Cardiac muscle cell (in vitro differentiated cells and primary cell): ENCODE measurements around the gene HIPK4. TPM values are rescaled to one million over a fixed set of nuclear protein-coding genes. Genes with fewer than 3 reads are reported as not detected.

Experiments
- DNase-seq, 2 donors: peaks; one replicate each; pipeline versions ENCODE4 v3.0.0 to v3.0.0-alpha.2; 2010 to 2017; ENCODE audit warnings: low read depth in 1 of 2, low spot score in 1 of 2
- H3K27ac ChIP-seq: fragments of 200-600 bp; sonication (generic); 2 replicates; pipeline ENCODE4 v1.5.1; 2016
- H3K27me3 ChIP-seq: fragments of 200-600 bp; sonication (generic); 2 replicates; pipeline ENCODE4 v1.6.0; 2016; ENCODE audit warnings: control low read depth
- H3K36me3 ChIP-seq: fragments of 200-600 bp; sonication (generic); 2 replicates; pipeline ENCODE4 v1.5.1; 2016; ENCODE audit warnings: control low read depth
- H3K4me1 ChIP-seq: fragments of 200-600 bp; sonication (generic); 2 replicates; pipeline ENCODE4 v1.8.1; 2017; ENCODE audit warnings: low read depth, mild to moderate bottlenecking, mixed run types
- H3K4me3 ChIP-seq: fragments of 200-600 bp; sonication (generic); 2 replicates; pipeline ENCODE4 v1.5.1; 2016; ENCODE audit warnings: mild to moderate bottlenecking
- H3K9me3 ChIP-seq: fragments of 200-600 bp; sonication (generic); 2 replicates; pipeline ENCODE4 v1.5.1; 2017; ENCODE audit warnings: low read depth, mild to moderate bottlenecking, control low read depth
- polyA plus RNA-seq: library from polyadenylated mRNA; unstranded; fragments of >200 nt; fragmentation: Nextera tagmentation; extraction: Ambion mirVana; gene quantifications from 2 replicates; pipeline ENCODE4 v1.2.1, GENCODE V29; 2016
- total RNA-seq: library from RNA; depleted of rRNA; stranded (reverse); fragments of >200 nt; gene quantifications from 2 replicates; pipeline ENCODE4 v1.2.3, GENCODE V29; 2016
- TF ChIP-seq, protein P1 (sequence below): IDR thresholded peaks from 2 replicates; pipeline ENCODE4 v1.5.1; 2012; ENCODE audit warnings: low read depth, mild to moderate bottlenecking, low read length

HIPK4 gene
- total and polyA plus RNA-seq, 2 experiments from 2014 or later, result 0.12 to 1.7 TPM

GRCh38 chr19:40367577-40368434 lies 22.2 kb downstream of the HIPK4 start:
- peaks cover 45% of the 10 kb centered on the region for H3K36me3 ChIP-seq
- H3K9me3 ChIP-seq, result no peaks in the 10 kb centered on the region
- peaks cover 18% of the 10 kb centered on the region for H3K4me1 ChIP-seq
- H3K27ac ChIP-seq, result peak overlapping the region; percentile 89
- DNase-seq, result peak in 1 of 2 donors; percentile 20
- TF ChIP-seq, protein P1, sequence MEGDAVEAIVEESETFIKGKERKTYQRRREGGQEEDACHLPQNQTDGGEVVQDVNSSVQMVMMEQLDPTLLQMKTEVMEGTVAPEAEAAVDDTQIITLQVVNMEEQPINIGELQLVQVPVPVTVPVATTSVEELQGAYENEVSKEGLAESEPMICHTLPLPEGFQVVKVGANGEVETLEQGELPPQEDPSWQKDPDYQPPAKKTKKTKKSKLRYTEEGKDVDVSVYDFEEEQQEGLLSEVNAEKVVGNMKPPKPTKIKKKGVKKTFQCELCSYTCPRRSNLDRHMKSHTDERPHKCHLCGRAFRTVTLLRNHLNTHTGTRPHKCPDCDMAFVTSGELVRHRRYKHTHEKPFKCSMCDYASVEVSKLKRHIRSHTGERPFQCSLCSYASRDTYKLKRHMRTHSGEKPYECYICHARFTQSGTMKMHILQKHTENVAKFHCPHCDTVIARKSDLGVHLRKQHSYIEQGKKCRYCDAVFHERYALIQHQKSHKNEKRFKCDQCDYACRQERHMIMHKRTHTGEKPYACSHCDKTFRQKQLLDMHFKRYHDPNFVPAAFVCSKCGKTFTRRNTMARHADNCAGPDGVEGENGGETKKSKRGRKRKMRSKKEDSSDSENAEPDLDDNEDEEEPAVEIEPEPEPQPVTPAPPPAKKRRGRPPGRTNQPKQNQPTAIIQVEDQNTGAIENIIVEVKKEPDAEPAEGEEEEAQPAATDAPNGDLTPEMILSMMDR, result no peak
- H3K27me3 ChIP-seq, result no peaks in the 10 kb centered on the region
- no peak overlapping the region for H3K4me3 ChIP-seq

DNA sequence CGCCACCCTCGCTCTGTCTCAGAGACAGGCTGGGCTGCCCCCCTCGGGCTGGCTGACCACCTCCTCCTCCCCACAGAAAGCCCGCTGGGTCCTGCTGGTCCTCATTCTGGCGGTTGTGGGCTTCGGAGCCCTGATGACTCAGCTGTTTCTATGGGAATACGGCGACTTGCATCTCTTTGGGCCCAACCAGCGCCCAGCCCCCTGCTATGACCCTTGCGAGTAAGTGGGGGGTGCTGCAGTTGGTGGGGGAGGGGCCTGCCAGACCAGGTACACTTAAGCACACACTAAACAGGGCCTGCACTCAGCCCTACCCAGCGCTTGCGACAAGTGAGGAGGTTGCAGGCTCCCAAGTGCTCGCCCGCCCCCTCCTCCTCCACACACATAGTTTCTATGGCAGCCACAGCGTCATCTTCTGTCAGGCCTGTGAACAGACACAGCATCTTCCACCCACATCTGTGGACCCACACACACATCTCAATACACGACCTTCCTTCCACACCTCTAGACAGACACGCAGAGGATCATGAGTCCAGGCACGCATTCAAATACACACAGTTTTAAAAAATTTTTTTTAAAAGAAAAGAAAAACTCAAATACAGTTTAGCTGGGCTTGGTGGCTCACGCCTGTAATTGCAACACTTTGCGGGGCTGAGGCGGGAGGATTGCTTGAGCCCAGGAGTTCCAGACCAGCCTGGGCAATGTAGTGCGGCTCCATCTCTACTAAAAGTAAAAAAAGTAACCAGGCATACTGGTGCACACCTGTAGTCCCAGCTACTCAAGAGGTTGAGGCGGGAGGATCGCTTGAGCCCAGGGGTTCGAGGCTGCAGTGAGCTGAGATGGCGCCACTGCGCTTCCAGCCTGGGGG lies 23.1 kb downstream of the HIPK4 start:
- peak overlapping the region; percentile 89 for H3K27ac ChIP-seq

DNA sequence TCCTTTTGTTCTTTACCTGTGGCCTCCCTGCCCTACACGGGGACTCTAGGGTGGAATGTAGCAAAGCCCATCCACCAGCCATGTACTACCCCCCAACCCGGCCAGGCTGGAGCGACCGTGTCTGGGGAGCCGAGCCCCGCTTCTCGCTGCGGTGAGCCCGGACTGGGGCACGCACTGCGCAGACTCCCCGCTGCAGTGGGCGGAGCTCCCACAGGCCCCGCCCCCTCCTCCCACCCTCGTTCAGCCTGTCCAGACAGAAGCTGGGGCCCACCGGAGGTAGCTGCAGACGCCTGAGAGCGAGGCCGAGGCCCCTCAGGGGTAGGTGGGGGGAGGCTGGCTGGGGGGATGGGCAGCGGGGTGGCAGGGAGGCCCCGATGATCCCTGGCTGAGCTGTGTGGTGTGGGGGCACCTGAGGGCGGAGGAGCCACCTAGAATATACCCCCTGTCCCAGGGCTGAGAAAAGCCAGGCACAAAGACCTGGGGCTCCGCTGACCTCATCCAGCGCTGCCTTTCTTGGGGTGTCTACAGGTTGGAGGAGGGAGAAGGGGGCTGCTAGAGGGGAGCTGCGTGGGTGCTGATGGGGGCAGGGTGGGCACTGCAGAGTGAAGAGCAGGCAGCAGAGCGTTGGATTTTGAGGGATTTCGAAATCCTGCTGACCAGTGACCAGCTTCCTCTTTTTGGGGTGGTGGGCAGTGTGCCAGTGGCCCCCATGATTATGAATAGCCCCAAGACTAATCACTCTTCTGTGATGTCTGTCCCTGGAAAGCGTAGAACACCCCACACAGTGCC lies 24.2 kb downstream of the HIPK4 start:
- Histone ChIP-seq H3K4me3 (peak overlapping the region; percentile 41), H3K4me1 (peaks cover 18% of the 10 kb centered on the region), H3K27me3 (no peaks in the 10 kb centered on the region), H3K36me3 (peaks cover 27% of the 10 kb centered on the region), H3K9me3 (no peaks in the 10 kb centered on the region), H3K27ac (peak overlapping the region; percentile 89)
- TF ChIP-seq, protein P1, result no peak
- peak; percentile 82 to 89 for DNase-seq

More for the DNA sequence above, 23.1 kb downstream of the HIPK4 start:
- DNase-seq, result peak; percentile 36 to 88
- peak overlapping the region; percentile 41 for H3K4me3 ChIP-seq
- H3K4me1 ChIP-seq, result peaks cover 18% of the 10 kb centered on the region
- H3K27me3 ChIP-seq, result no peaks in the 10 kb centered on the region
- TF ChIP-seq, protein P1, result no peak
- H3K9me3 ChIP-seq, result no peaks in the 10 kb centered on the region
- peaks cover 36% of the 10 kb centered on the region for H3K36me3 ChIP-seq

DNA sequence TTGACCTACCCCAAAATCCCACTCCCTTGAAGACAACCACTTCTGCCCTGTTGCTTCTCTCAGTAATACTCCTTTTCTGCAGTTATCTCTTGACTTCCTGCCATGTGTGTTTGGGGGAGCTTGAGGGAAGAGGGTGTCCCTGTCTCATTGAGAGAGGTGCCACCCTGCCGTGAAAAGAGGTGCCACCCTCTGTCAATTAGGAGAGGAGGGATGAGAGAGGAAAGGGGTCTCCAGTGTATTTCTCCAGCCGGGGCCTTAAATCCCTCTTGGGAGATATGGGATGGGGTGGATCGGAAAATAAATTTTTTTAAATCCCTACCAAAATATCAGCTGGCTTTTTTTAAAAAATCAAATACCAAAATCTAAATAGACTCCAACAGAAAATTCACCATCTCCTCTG lies 25.0 kb downstream of the HIPK4 start:
- DNase-seq, result no peak
- H3K4me1 ChIP-seq, result peaks cover 18% of the 10 kb centered on the region
- no peaks in the 10 kb centered on the region for H3K9me3 ChIP-seq
- no peak overlapping the region for H3K27ac ChIP-seq
- TF ChIP-seq, protein P1, result no peak
- H3K4me3 ChIP-seq, result peak overlapping the region; percentile 41
- peaks cover 19% of the 10 kb centered on the region for H3K36me3 ChIP-seq
- H3K27me3 ChIP-seq, result no peaks in the 10 kb centered on the region

DNA sequence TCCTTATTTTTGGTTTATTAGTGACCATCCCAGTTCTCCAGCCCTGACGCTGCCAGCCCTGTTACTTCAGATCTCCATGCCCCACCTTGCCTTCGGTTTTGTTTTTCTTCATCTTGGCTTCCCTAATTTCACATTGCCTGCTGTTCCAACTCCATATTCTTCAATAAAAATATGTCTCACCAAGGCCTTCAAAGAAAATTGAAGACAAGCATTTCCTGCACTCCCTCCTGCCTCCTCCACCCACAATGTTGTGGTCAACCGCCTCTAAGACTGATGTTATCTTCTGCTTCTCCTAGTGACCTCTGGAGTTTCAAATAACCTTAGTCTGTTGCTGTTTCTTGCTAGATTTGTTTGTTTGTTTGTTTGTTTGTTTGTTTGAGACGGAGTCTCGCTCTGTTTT lies 26.9 kb downstream of the HIPK4 start:
- TF ChIP-seq, protein P1, result no peak
- Histone ChIP-seq H3K9me3 (no peaks in the 10 kb centered on the region), H3K4me3 (no peak overlapping the region), H3K4me1 (peaks cover 18% of the 10 kb centered on the region), H3K27me3 (no peaks in the 10 kb centered on the region), H3K36me3 (peaks cover 6% of the 10 kb centered on the region), H3K27ac (no peak overlapping the region)
- DNase-seq, result peak in 1 of 2 donors; percentile 38
